Measurements from ENCODE around the gene SPTBN1.

DNA sequence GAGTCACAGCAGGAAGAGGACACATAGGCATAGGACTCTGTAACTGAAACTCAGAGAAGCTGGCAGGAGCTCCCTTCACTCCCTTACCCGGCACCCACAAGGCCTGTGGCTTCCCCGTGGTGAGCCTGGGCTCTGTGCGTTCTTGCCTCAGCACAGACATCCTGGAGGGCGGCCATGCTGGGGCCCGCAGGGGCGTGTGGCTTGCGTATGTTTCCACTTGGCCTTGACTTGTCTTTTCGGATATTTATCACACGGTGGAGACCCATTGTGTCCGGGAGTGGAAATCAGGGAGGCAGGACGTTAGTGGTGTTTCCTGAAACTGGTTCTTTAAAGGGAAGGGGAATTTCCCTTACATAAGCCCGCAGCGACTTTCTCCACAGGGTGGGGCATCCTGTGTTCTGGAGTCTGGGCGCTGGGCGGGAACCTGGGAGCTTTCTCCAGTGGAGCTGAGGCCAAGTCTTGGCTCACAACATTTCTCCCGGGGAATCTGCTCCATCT lies 217.4 kb downstream of the SPTBN1 start:
- no peak for TF ChIP-seq CTCF (IDR thresholded peaks at IDR 0.05; ENCODE audit: low read depth, low read length)
- TF ChIP-seq, protein P1, sequence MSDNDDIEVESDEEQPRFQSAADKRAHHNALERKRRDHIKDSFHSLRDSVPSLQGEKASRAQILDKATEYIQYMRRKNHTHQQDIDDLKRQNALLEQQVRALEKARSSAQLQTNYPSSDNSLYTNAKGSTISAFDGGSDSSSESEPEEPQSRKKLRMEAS (IDR thresholded peaks at IDR 0.05; ENCODE audit: low read depth, low read length): no peak
- TF ChIP-seq POLR2A (IDR thresholded peaks at IDR 0.05; ENCODE audit: extremely low read depth, insufficient read length): no peak
